Measurements from ENCODE around the gene POLD1.

DNA sequence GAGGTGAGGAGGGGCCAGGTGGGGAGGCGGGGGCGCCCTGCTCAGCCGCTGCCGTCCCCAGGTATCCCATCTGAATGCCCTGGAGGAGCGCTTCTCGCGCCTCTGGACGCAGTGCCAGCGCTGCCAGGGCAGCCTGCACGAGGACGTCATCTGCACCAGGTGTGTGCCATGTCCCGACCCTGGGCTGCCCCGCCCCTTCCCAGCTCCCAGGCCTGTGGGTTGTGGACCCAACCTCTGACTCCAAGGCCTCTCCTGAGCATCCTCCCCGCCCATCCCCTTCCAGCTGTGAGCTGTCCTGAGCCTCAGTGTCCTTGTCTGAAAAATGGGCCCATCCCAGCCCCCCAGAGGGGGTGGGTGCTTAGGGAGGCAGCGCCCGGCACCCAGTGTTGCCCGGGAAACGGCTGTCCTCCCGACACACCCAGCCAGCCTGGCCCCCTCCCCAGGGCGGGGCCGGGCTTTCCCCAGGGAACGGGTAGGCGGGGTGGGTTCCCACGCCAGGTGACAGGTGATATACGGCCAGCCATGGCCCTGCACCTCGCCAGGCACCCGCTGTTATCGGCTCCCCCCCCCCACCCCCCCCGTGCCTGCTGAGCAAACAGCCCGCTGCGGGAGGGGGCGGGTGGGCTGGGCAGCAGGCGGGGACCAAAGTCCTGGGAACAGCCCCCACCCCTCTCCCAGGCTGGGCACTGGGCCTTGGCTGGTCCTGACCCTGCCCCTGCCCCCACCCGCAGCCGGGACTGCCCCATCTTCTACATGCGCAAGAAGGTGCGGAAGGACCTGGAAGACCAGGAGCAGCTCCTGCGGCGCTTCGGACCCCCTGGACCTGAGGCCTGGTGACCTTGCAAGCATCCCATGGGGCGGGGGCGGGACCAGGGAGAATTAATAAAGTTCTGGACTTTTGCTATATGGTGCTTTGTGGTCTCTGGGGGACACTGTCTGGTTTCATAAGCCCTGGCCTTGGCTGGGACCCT is 33.2 kb downstream of the POLD1 start:
- TF ChIP-seq, protein P1, sequence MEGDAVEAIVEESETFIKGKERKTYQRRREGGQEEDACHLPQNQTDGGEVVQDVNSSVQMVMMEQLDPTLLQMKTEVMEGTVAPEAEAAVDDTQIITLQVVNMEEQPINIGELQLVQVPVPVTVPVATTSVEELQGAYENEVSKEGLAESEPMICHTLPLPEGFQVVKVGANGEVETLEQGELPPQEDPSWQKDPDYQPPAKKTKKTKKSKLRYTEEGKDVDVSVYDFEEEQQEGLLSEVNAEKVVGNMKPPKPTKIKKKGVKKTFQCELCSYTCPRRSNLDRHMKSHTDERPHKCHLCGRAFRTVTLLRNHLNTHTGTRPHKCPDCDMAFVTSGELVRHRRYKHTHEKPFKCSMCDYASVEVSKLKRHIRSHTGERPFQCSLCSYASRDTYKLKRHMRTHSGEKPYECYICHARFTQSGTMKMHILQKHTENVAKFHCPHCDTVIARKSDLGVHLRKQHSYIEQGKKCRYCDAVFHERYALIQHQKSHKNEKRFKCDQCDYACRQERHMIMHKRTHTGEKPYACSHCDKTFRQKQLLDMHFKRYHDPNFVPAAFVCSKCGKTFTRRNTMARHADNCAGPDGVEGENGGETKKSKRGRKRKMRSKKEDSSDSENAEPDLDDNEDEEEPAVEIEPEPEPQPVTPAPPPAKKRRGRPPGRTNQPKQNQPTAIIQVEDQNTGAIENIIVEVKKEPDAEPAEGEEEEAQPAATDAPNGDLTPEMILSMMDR (IDR thresholded peaks at IDR 0.05; ENCODE audit: insufficient read depth, low read length, poor library complexity, severe bottlenecking): no peak
- TF ChIP-seq EZH2phosphoT487 (conservative IDR thresholded peaks at IDR 0.05; ENCODE audit: low read length): no peak
